T-helper 2 cell (primary cell): Measurements from ENCODE around the gene DUSP12.
A peak's percentile ranks its signal among the peaks of the same experiment; 100 is the strongest.
"Not testable (repeated sequence)": the region's sequence is repeated elsewhere in the genome, so short reads cannot be mapped to it uniquely, and the experiment has no call there.

Source experiments
- DNase-seq, 5 experiments: peaks; one replicate each; pipeline versions ENCODE4 v3.0.0 to v3.0.0-alpha.2; 2012 to 2022
- total RNA-seq, 2 donors: gene quantifications; one replicate each; lab custom pipeline; 2026; lab: John Stamatoyannopoulos, UW

The DUSP12 gene
- total RNA-seq: 12.8 to 16.0 reads per million in 2 donors

GRCh38 chr1:161749509-161750407 is at the start of gene DUSP12:
DUSP12 (plus strand) TSS chr1:161749786; CDS start chr1:161749802, 16 bp downstream.
- peak; percentile 51 to 93 (median 82) for DNase-seq

- no peak for DNase-seq
Measured at GRCh38 chr1:161702250-161702649, 47.3 kb upstream of the DUSP12 start.

GRCh38 chr1:161705537-161705936 is 44.0 kb upstream of the DUSP12 start:
- no peak for DNase-seq

- no peak for DNase-seq
Measured at GRCh38 chr1:161706113-161706481, 43.5 kb upstream of the DUSP12 start.

- DNase-seq: no peak
Measured at GRCh38 chr1:161706482-161707347, 42.9 kb upstream of the DUSP12 start, which contains the start of gene FCRLA. FCRLA (plus strand) TSS chr1:161707229; CDS start chr1:161707265, 36 bp downstream.

GRCh38 chr1:161707503-161707902 is 42.1 kb upstream of the DUSP12 start:
- DNase-seq: no peak

- DNase-seq: no peak
Measured at GRCh38 chr1:161709373-161709772, 40.2 kb upstream of the DUSP12 start.

GRCh38 chr1:161710560-161710959 is 39.0 kb upstream of the DUSP12 start:
- DNase-seq: no peak

- DNase-seq: no peak
Measured at GRCh38 chr1:161718559-161719324, 30.8 kb upstream of the DUSP12 start.

GRCh38 chr1:161719325-161719611 is 30.3 kb upstream of the DUSP12 start:
- DNase-seq: peak in 1 of 5 experiments; percentile 19

GRCh38 chr1:161720422-161720821 is 29.2 kb upstream of the DUSP12 start:
- no peak for DNase-seq

- no peak for DNase-seq
Measured at GRCh38 chr1:161720956-161721737, 28.4 kb upstream of the DUSP12 start, which contains the start of gene FCRLB. FCRLB (plus strand) TSS chr1:161721544; CDS start chr1:161722673, 1,129 bp downstream.

- DNase-seq: no peak
Measured at GRCh38 chr1:161721738-161722343, 27.7 kb upstream of the DUSP12 start.

- no peak for DNase-seq
Measured at GRCh38 chr1:161722406-161722805, 27.2 kb upstream of the DUSP12 start.

- DNase-seq: no peak
Measured at GRCh38 chr1:161723459-161724141, 26.0 kb upstream of the DUSP12 start.

- DNase-seq: not testable (repeated sequence)
Measured at GRCh38 chr1:161725258-161725907, 24.2 kb upstream of the DUSP12 start.

- DNase-seq: peak in 3 of 5 experiments; percentile 6 to 38 (median 31)
Measured at GRCh38 chr1:161725908-161726472, 23.6 kb upstream of the DUSP12 start.

- DNase-seq: peak; percentile 32 to 69 (median 41)
Measured at GRCh38 chr1:161726473-161727255, 22.9 kb upstream of the DUSP12 start.
